Ovary (tissue), 3 donors: Measurements from ENCODE around the gene CBX7.

Experiments
- POLR2A ChIP-seq: fragments of 450-650 bp; IDR thresholded peaks from one replicate; pipeline ENCODE4 v1.6.1; 2017; ENCODE audit warnings: antibody characterized with exemption, mild to moderate bottlenecking, moderate library complexity
- TF ChIP-seq, protein P1 (sequence below), 3 donors: fragments of 450-650 bp in 2 of 3; fragments of 200-600 bp in 1 of 3; IDR thresholded peaks; one replicate each; pipeline versions ENCODE4 v1.5.1 to v1.8.0; 2016 to 2022; ENCODE audit warnings: antibody characterized with exemption in 3 of 3, mild to moderate bottlenecking in 1 of 3
- donor health status: DM: no; HTN: no; CAD: no.

DNA sequence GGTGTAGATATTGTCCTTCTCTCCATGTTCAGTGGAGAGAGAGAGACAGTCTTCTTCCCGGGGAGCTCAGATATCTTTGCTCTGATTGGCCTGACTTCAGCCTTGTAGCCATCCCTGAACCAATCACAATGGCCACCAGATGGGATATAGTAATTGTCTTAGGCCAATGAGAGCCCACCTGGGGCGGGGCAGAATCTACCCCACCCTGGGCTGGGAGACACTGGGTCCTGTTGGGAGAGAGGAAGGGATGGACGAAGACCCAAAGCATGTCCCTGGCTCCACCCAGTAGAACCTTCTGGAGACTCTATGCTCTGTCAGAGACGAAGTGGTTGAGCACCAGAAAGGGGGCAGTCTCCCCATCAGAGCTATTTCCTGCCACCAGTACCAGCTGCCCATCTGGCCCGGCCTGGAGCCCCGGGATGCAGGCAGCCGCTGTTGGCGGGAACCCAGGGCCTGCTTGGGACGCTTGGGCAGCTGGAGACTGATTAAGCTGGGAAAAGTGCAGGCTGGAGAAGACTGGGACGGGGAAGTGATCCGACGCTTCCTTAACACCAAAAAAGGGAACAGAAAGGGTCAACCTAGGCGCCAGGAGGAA, 31.6 kb upstream of the CBX7 start:
- TF ChIP-seq, protein P1, sequence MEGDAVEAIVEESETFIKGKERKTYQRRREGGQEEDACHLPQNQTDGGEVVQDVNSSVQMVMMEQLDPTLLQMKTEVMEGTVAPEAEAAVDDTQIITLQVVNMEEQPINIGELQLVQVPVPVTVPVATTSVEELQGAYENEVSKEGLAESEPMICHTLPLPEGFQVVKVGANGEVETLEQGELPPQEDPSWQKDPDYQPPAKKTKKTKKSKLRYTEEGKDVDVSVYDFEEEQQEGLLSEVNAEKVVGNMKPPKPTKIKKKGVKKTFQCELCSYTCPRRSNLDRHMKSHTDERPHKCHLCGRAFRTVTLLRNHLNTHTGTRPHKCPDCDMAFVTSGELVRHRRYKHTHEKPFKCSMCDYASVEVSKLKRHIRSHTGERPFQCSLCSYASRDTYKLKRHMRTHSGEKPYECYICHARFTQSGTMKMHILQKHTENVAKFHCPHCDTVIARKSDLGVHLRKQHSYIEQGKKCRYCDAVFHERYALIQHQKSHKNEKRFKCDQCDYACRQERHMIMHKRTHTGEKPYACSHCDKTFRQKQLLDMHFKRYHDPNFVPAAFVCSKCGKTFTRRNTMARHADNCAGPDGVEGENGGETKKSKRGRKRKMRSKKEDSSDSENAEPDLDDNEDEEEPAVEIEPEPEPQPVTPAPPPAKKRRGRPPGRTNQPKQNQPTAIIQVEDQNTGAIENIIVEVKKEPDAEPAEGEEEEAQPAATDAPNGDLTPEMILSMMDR (IDR thresholded peaks at IDR 0.05): no peak
- TF ChIP-seq POLR2A: no peak
